Right lobe of liver (tissue), 6 donors: ENCODE results near the gene KRT33B. TPM values are rescaled to one million over a fixed set of nuclear protein-coding genes. Genes with fewer than 3 reads are reported as not detected.

ENCODE experiments used
- ATAC-seq, 4 donors: fragments of 200-7000 bp; cut with Tn5 transposase; one replicate each; pipeline ENCODE4 v1.9.1; 2020; ENCODE audit warnings: mild to moderate bottlenecking in 4 of 4, moderate library complexity in 4 of 4
- DNase-seq, 3 donors: peaks; one replicate each; pipeline ENCODE4 v3.0.0-alpha.2; 2020
- H3K27ac ChIP-seq, 3 donors: fragments of 200-600 bp; one replicate each; pipeline ENCODE4 v1.8.0; 2022
- H3K27me3 ChIP-seq, 2 donors: fragments of 200-600 bp; one replicate each; pipeline ENCODE4 v1.8.0; 2022
- H3K36me3 ChIP-seq, 4 donors: fragments of 200-600 bp; sonication (generic) in 1 of 4; one replicate each; pipeline versions ENCODE4 v1.5.1 to v1.8.0; 2017 to 2022; ENCODE audit warnings: control low read depth in 1 of 4
- H3K4me1 ChIP-seq, 4 donors: fragments of 200-600 bp; sonication (generic) in 1 of 4; one replicate each; pipeline versions ENCODE4 v1.5.1 to v1.8.0; 2017 to 2022; ENCODE audit warnings: control low read depth in 1 of 4
- H3K4me3 ChIP-seq, 3 donors: fragments of 200-600 bp; one replicate each; pipeline ENCODE4 v1.8.0; 2022
- H3K9me3 ChIP-seq, 4 donors: fragments of 200-600 bp; sonication (generic) in 1 of 4; one replicate each; pipeline versions ENCODE4 v1.5.1 to v1.8.0; 2017 to 2022; ENCODE audit warnings: control low read depth in 1 of 4
- POLR2A ChIP-seq: fragments of 450-650 bp; IDR thresholded peaks from one replicate; pipeline ENCODE4 v1.6.1; 2017; ENCODE audit warnings: antibody characterized with exemption, mild to moderate bottlenecking
- WGBS: methylation state at CpG from one replicate; pipeline ENCODE4 v1.1.6; 2018; ENCODE audit warnings: low coverage, low lambda C conversion rate; ENCODE audit not compliant: insufficient coverage; ENCODE audit errors: missing lambda C conversion rate; 5-methylcytosine and 5-hydroxymethylcytosine counted together
- intact Hi-C, 2 donors: fragments of 100-400 bp; cut with DNase I; formaldehyde crosslinking; loops; one replicate each; pipeline versions ENCODE4 v1.11.2 to v1.14.1; 2022
- total RNA-seq, 6 experiments: library from RNA; depleted of rRNA in 2 of 6; stranded (reverse); fragments of >200 nt in 2 of 6; fragmentation: NEBNext Ultra II Directional in 3 of 6; extraction: Animal tissue kit (Norgen Biotek cat#: 25700) in 3 of 6; gene quantifications; one replicate each; pipeline versions ENCODE4 v1.1.0 to v1.2.4, GENCODE V29; 2016 to 2023
- TF ChIP-seq, protein P1 (sequence below), 4 donors: fragments of 200-600 bp in 3 of 4; fragments of 450-650 bp in 1 of 4; IDR thresholded peaks; one replicate each; pipeline versions ENCODE4 v1.5.1 to v1.8.0; 2016 to 2022; ENCODE audit warnings: antibody characterized with exemption in 4 of 4, mild to moderate bottlenecking in 2 of 4
- donor health status: DM: no; HTN: yes; CAD: no.
- donor health status: DM: no; HTN: no; CAD: no.
- donor health status: DM: no; HTN: no; CAD: no.
- donor health status: DM: no; HTN: yes; CAD: no.
- donor health status: DM: no; HTN: yes; CAD: no.

KRT33B gene
- total RNA-seq, 6 experiments from 2014 or later, result not detected

- TF ChIP-seq, protein P1, sequence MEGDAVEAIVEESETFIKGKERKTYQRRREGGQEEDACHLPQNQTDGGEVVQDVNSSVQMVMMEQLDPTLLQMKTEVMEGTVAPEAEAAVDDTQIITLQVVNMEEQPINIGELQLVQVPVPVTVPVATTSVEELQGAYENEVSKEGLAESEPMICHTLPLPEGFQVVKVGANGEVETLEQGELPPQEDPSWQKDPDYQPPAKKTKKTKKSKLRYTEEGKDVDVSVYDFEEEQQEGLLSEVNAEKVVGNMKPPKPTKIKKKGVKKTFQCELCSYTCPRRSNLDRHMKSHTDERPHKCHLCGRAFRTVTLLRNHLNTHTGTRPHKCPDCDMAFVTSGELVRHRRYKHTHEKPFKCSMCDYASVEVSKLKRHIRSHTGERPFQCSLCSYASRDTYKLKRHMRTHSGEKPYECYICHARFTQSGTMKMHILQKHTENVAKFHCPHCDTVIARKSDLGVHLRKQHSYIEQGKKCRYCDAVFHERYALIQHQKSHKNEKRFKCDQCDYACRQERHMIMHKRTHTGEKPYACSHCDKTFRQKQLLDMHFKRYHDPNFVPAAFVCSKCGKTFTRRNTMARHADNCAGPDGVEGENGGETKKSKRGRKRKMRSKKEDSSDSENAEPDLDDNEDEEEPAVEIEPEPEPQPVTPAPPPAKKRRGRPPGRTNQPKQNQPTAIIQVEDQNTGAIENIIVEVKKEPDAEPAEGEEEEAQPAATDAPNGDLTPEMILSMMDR (IDR thresholded peaks at IDR 0.05), result no peak
- TF ChIP-seq POLR2A, result no peak
- no CpG with 5 or more reads among the region's 7 CpGs for WGBS
- Histone ChIP-seq H3K36me3 (no peaks in the 10 kb centered on the region), H3K4me3 (no peak overlapping the region), H3K27ac (no peak overlapping the region), H3K27me3 (no peaks in the 10 kb centered on the region), H3K9me3 (no peaks in the 10 kb centered on the region), H3K4me1 (no peaks in the 10 kb centered on the region)
- ATAC-seq (no peak), DNase-seq (no peak)
- intact Hi-C loops, result no loop called here
Measured at GRCh38 chr17:41331606-41332005, 38.0 kb downstream of the KRT33B start.

- no peak overlapping the region for H3K27ac ChIP-seq
- WGBS, result 32% methylated on average over 3 of the region's 13 CpGs
- H3K4me1 ChIP-seq, result no peaks in the 10 kb centered on the region
- H3K27me3 ChIP-seq, result no peaks in the 10 kb centered on the region
- ATAC-seq (peak; percentile 45 to 87 (median 68)), DNase-seq (peak in 1 of 3 donors; percentile 46)
- no peak overlapping the region for H3K4me3 ChIP-seq
- intact Hi-C loops, result loop anchor here in 1 of 2 donors (10.0 kb wide), 1 partner anchor 435 kb away; no protein-coding TSS in a partner anchor
- no peaks in the 10 kb centered on the region for H3K36me3 ChIP-seq
- TF ChIP-seq, protein P1 (IDR thresholded peaks at IDR 0.05), result peak; percentile 45 to 63 (median 54)
- no peak for TF ChIP-seq POLR2A
- no peaks in the 10 kb centered on the region for H3K9me3 ChIP-seq
Measured at GRCh38 chr17:41329279-41329948, 40.2 kb downstream of the KRT33B start.

- 45% methylated on average over 4 of the region's 7 CpGs for WGBS
- no peaks in the 10 kb centered on the region for H3K36me3 ChIP-seq
- ATAC-seq (no peak), DNase-seq (no peak)
- intact Hi-C loops, result loop anchor here in 1 of 2 donors (10.0 kb wide), 1 partner anchor 433 kb away; no protein-coding TSS in a partner anchor
- H3K27ac ChIP-seq, result no peak overlapping the region
- H3K4me1 ChIP-seq, result no peaks in the 10 kb centered on the region
- no peaks in the 10 kb centered on the region for H3K9me3 ChIP-seq
- H3K27me3 ChIP-seq, result no peaks in the 10 kb centered on the region
- TF ChIP-seq POLR2A, result no peak
- H3K4me3 ChIP-seq, result no peak overlapping the region
Measured at GRCh38 chr17:41328207-41328606, 41.4 kb downstream of the KRT33B start.

DNA sequence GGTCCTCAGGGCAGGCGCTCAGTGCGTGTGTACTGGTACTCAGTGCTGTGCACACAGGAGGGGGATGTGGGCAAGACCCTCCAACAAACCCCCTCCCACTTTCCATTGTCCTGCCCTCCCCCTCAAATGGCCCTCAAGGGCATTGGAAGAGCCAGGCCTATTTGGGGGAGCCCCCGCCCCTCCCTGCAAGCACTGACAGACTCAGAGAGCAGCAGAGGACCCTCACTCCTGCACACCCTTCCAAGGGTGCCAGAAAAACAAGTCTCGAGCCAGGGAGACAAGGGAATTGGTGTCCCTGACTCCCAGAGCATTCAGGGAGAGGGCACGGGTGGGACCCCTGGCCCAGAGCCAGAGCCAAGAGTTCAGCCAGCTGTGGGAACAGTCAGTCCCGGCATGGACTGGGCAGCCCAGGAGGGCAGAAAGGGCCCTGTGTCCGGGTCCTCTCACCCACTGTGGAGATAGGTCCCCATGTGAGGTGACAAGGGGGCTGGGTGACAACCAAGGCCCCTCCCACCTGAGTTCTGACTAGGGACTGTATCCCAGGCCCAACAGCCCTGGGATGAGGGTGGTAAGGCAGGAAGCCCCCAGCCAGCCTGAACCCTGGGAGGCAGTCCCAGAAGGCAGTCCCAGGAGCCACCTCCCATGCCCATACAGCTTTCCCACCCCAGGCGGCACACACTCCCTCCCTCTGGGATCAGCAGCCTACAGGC lies 42.0 kb downstream of the KRT33B start:
- TF ChIP-seq, protein P1 (IDR thresholded peaks at IDR 0.05), result no peak
- TF ChIP-seq POLR2A, result no peak
- DNase-seq (no peak), ATAC-seq (no peak)
- no peaks in the 10 kb centered on the region for H3K36me3 ChIP-seq
- H3K9me3 ChIP-seq, result no peaks in the 10 kb centered on the region
- intact Hi-C loops, result loop anchor here in 1 of 2 donors (10.0 kb wide), 1 partner anchor 433 kb away; no protein-coding TSS in a partner anchor
- H3K27ac ChIP-seq, result no peak overlapping the region
- no CpG with 5 or more reads among the region's 8 CpGs for WGBS
- no peaks in the 10 kb centered on the region for H3K27me3 ChIP-seq
- no peak overlapping the region for H3K4me3 ChIP-seq
- H3K4me1 ChIP-seq, result no peaks in the 10 kb centered on the region
